IgD-negative memory B cell (primary cell): ENCODE measurements around the gene PDE2A. TPM values are rescaled to one million over a fixed set of nuclear protein-coding genes. Genes with fewer than 3 reads are reported as not detected.

Experiments
- H3K27ac Mint-ChIP-seq, 3 donors: one replicate each; pipeline ENCODE4 v1.8.0; 2020 to 2022; ENCODE audit warnings: mild to moderate bottlenecking in 3 of 3, mixed read lengths in 3 of 3, moderate library complexity in 1 of 3
- H3K27me3 Mint-ChIP-seq: one replicate; pipeline ENCODE4 v1.8.0; 2021; ENCODE audit warnings: mixed read lengths
- H3K36me3 Mint-ChIP-seq: one replicate; pipeline ENCODE4 v1.8.0; 2020; ENCODE audit warnings: mild to moderate bottlenecking, mixed read lengths
- H3K4me1 Mint-ChIP-seq, 3 donors: one replicate each; pipeline ENCODE4 v1.8.0; 2020 to 2022; ENCODE audit warnings: mixed read lengths in 3 of 3, mild to moderate bottlenecking in 1 of 3
- H3K4me3 Mint-ChIP-seq, 4 donors: one replicate each; pipeline ENCODE4 v1.8.0; 2020 to 2022; ENCODE audit warnings: mild to moderate bottlenecking in 4 of 4, mixed read lengths in 4 of 4, moderate library complexity in 3 of 4
- H3K9me3 Mint-ChIP-seq, 3 donors: one replicate each; pipeline ENCODE4 v1.8.0; 2020 to 2021; ENCODE audit warnings: mixed read lengths in 3 of 3, mild to moderate bottlenecking in 1 of 3
- polyA plus RNA-seq: library from polyadenylated mRNA; unstranded; fragments of 300-500 nt; fragmentation: Illumina TruSeq; gene quantifications from one replicate; pipeline ENCODE4 v1.2.3, GENCODE V29; 2021

The PDE2A gene
- polyA plus RNA-seq, 1 donor from 2014 or later: not detected

DNA sequence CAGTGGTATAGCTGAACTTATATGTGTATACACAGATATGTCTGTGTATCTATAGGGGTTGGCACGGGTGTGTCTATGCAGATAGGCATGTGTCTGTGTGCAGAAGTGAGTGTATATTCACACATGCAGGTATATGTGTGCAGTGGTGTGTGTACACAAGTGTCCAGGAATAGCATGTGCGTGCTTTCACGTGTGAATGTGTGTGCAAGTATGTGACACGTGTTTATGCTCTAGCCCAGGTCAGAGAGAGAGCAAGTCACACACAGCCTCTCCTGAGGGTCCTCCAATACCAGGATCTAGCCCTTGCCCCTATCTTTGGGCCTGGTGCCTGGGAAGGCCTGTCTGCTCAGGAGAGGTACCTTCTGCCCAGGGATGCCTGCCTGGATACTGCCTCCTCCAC lies 26.3 kb downstream of the PDE2A start:
- peaks cover 0 to 8% (median 1%) of the 10 kb centered on the region in 3 donors for H3K4me1 Mint-ChIP-seq
- H3K27ac Mint-ChIP-seq: no peak overlapping the region
- no peak overlapping the region for H3K4me3 Mint-ChIP-seq
- no peaks in the 10 kb centered on the region for H3K36me3 Mint-ChIP-seq
- H3K9me3 Mint-ChIP-seq: no peaks in the 10 kb centered on the region
- peaks cover 3% of the 10 kb centered on the region for H3K27me3 Mint-ChIP-seq

- Mint-ChIP-seq H3K36me3 (no peaks in the 10 kb centered on the region), H3K4me1 (peaks cover 0 to 10% (median 1%) of the 10 kb centered on the region in 3 donors), H3K27ac (no peak overlapping the region), H3K4me3 (no peak overlapping the region), H3K9me3 (no peaks in the 10 kb centered on the region), H3K27me3 (peaks cover 5% of the 10 kb centered on the region)
These were observed 27.8 kb downstream of the PDE2A start for GRCh38 chr11:72646472-72646871.

DNA sequence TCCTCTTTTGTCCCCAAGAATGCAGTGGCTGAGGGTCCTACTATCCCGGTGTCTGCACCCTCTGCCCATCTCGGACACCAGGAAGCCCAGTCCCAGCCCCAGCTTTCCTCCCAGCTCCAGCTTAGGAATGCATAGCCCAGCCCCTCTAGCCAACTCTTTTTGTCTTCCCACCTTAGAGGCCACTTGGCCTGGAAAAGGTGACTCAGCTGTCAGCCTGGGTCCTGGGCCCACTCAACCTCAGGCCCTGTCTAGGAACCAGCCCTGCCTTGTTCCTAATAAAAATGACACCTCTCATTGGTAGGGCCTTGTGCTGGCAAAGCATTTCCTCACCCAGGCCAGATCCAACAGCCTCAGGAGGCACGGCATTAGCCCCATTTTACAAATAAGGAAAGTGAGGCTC lies 28.2 kb downstream of the PDE2A start:
- H3K9me3 Mint-ChIP-seq: no peaks in the 10 kb centered on the region
- H3K27ac Mint-ChIP-seq: no peak overlapping the region
- no peaks in the 10 kb centered on the region for H3K36me3 Mint-ChIP-seq
- H3K4me1 Mint-ChIP-seq: peaks cover 0 to 10% (median 1%) of the 10 kb centered on the region in 3 donors
- peaks cover 5% of the 10 kb centered on the region for H3K27me3 Mint-ChIP-seq
- no peak overlapping the region for H3K4me3 Mint-ChIP-seq

DNA sequence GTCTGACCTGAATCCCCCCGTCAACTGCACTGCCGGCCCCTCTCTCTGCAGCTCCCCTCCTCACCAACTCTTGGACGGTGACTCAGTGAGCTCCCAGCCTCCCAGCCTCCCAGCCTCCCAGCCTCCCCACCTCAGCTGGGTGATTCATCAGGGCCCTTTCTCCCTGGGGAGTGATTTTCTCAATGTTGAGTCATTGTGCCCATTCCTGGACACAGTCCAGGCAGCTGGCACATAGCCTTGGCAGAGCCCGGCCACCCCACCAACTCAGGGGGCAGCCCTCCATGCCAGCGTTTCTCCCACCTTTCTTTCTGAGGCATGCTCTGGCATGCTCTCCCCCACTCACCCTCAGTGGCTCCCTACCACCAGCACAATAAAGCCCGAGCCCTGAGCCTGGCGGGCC lies 30.7 kb downstream of the PDE2A start:
- no peaks in the 10 kb centered on the region for H3K36me3 Mint-ChIP-seq
- H3K4me3 Mint-ChIP-seq: peak overlapping the region; percentile 17 to 75 (median 62)
- peaks cover 0 to 8% (median 1%) of the 10 kb centered on the region in 3 donors for H3K4me1 Mint-ChIP-seq
- H3K9me3 Mint-ChIP-seq: no peaks in the 10 kb centered on the region
- peaks cover 5% of the 10 kb centered on the region for H3K27me3 Mint-ChIP-seq
- no peak overlapping the region for H3K27ac Mint-ChIP-seq

- no peaks in the 10 kb centered on the region for H3K36me3 Mint-ChIP-seq
- peak overlapping the region; percentile 17 to 75 (median 67) for H3K4me3 Mint-ChIP-seq
- peaks cover 0 to 8% (median 1%) of the 10 kb centered on the region in 3 donors for H3K4me1 Mint-ChIP-seq
- no peak overlapping the region for H3K27ac Mint-ChIP-seq
- peaks cover 5% of the 10 kb centered on the region for H3K27me3 Mint-ChIP-seq
- H3K9me3 Mint-ChIP-seq: no peaks in the 10 kb centered on the region
These were observed 31.2 kb downstream of the PDE2A start for GRCh38 chr11:72642884-72643522.

- Mint-ChIP-seq H3K4me3 (peak overlapping the region in 3 of 4 donors; percentile 67 to 86 (median 75)), H3K27me3 (peaks cover 5% of the 10 kb centered on the region), H3K9me3 (no peaks in the 10 kb centered on the region), H3K36me3 (no peaks in the 10 kb centered on the region), H3K27ac (no peak overlapping the region), H3K4me1 (peaks cover 0 to 8% (median 1%) of the 10 kb centered on the region in 3 donors)
These were observed 32.0 kb downstream of the PDE2A start for GRCh38 chr11:72642043-72642883.

DNA sequence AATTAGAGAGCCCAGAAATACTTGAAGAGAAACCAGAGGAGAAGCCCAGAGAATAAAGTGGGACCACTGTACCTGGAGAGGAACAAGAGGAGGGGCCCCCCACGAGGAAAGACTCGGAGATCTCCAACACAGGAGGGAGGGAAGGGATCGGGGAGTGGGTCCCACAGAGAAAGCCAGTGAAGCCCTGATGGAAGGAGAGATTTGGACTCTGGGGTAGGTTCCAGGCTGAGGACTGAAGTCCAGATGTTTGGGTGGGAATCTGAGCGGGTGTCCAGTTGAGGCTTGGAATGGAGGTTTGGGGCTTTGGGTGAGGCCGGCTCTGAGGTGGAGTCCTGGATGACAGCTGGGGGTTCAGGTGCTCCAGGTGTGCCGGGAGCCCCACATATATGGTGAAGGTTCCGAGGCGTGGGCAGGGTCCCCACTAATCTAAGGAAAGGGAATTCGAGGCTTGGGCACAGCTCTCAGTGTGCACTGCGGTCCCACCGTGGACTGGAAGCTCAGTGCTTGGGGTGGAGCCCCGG lies 32.6 kb downstream of the PDE2A start:
- Mint-ChIP-seq H3K36me3 (no peaks in the 10 kb centered on the region), H3K4me1 (peaks cover 0 to 8% (median 1%) of the 10 kb centered on the region in 3 donors), H3K4me3 (no peak overlapping the region), H3K9me3 (no peaks in the 10 kb centered on the region), H3K27me3 (peaks cover 5% of the 10 kb centered on the region), H3K27ac (no peak overlapping the region)

DNA sequence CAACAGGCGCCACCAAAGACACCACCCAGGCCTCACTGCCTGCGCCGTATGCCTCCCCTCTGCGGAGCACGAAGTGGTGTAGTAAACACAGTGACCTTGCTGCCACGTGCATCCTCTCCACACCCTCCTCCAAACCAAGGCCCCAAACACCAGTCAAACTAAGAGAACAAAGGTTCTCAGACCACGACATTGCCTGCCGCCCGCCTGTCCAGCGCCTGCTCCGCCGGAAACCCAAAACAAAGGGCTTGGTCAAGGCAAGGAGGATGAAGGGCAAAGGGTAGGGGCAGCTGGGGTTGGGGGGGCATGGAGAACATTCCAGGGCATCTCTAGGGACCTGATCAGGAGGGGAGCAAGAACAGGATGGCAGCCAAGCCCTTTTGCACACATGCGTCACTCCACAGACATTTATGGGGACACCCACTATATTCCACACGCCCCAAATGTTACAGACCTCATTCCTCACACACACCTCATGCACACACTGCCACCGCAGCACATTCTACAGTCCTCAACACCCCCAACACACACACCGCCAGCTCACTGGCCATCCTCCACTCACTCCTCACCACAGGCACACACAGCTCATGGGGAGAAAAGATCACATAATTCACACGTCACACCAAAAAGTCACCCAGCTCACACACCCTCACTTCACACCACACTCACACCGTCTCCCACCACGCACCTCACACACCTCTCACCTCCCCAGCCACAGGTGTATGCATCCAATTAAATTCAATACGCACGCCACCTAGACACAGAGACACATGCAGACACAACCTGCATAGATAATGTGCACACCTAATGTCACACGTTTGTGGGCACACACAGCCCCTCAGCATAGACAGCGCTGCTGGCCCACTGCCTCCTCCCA lies 34.5 kb downstream of the PDE2A start:
- no peak overlapping the region for H3K4me3 Mint-ChIP-seq
- no peaks in the 10 kb centered on the region for H3K36me3 Mint-ChIP-seq
- H3K27ac Mint-ChIP-seq: no peak overlapping the region
- no peaks in the 10 kb centered on the region for H3K9me3 Mint-ChIP-seq
- peaks cover 0 to 8% (median 1%) of the 10 kb centered on the region in 3 donors for H3K4me1 Mint-ChIP-seq
- H3K27me3 Mint-ChIP-seq: peaks cover 5% of the 10 kb centered on the region

DNA sequence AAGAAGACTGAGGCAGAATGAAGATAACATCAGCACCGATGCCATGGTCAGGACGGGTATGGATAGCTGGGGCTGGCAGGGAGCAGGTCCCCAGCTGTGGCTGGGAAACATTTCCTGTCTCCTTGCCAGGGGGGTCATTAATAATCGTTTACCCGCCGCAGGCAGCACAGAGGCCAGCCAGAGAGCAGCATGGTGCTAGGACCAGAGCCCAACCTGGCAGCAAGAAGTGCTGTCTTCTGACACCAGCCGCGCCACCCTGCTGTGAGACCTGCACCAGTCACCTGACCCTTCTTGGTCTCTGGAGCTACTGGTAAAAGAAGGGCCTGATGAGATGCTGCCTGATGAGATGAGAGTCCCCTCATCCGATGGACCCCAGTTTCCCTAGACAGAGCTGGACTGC lies 36.3 kb downstream of the PDE2A start:
- Mint-ChIP-seq H3K27me3 (peaks cover 10% of the 10 kb centered on the region), H3K4me1 (peaks cover 0 to 2% (median 0%) of the 10 kb centered on the region in 3 donors), H3K4me3 (no peak overlapping the region), H3K36me3 (no peaks in the 10 kb centered on the region), H3K9me3 (no peaks in the 10 kb centered on the region), H3K27ac (no peak overlapping the region)

- H3K27ac Mint-ChIP-seq: no peak overlapping the region
- no peaks in the 10 kb centered on the region for H3K36me3 Mint-ChIP-seq
- H3K4me3 Mint-ChIP-seq: no peak overlapping the region
- no peaks in the 10 kb centered on the region for H3K9me3 Mint-ChIP-seq
- peaks cover 11% of the 10 kb centered on the region for H3K27me3 Mint-ChIP-seq
- H3K4me1 Mint-ChIP-seq: peaks cover 0 to 2% (median 0%) of the 10 kb centered on the region in 3 donors
These were observed 37.0 kb downstream of the PDE2A start for GRCh38 chr11:72637198-72637597.

- peaks cover 11% of the 10 kb centered on the region for H3K27me3 Mint-ChIP-seq
These were observed 37.8 kb downstream of the PDE2A start for GRCh38 chr11:72636376-72636775.

GRCh38 chr11:72635933-72636332 lies 38.3 kb downstream of the PDE2A start:
- Mint-ChIP-seq H3K27ac (no peak overlapping the region), H3K9me3 (no peaks in the 10 kb centered on the region), H3K4me1 (no peaks in the 10 kb centered on the region), H3K27me3 (peaks cover 11% of the 10 kb centered on the region), H3K4me3 (no peak overlapping the region), H3K36me3 (no peaks in the 10 kb centered on the region)

More at GRCh38 chr11:72636376-72636775, 37.8 kb downstream of the PDE2A start:
- no peaks in the 10 kb centered on the region for H3K9me3 Mint-ChIP-seq
- H3K4me3 Mint-ChIP-seq: peak overlapping the region in 1 of 4 donors; percentile 33
- no peaks in the 10 kb centered on the region for H3K36me3 Mint-ChIP-seq
- H3K4me1 Mint-ChIP-seq: no peaks in the 10 kb centered on the region
- no peak overlapping the region for H3K27ac Mint-ChIP-seq

DNA sequence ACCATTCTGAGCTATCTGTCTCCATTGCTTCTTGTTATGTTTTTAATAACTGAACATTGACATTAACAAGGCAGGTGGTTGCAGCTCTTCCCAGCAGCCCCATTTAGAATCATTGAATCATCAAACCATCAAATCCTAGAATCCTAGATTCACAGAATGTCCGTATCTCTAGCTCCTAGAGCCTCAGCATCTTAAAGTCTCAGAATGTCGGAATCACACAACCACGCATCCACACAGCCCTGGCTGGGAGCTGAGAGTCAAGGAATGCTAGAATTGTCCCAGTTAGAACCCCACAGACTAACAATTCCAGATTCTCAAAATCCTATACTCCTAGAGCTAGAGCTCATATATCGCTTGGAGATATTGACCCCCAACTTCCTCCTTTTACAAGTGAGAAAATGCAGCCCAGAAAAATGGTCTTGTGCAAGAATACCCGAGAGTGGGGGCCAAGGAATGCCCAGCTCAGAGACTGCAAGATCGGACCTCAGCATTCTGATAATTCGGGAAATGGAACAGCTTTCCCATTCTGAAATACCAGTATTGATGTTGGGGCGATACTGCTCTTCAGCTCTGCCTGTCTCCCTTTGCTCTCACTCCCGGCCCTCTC lies 38.8 kb downstream of the PDE2A start:
- Mint-ChIP-seq H3K9me3 (no peaks in the 10 kb centered on the region), H3K36me3 (no peaks in the 10 kb centered on the region), H3K27me3 (peaks cover 12% of the 10 kb centered on the region), H3K4me3 (no peak overlapping the region), H3K4me1 (no peaks in the 10 kb centered on the region), H3K27ac (no peak overlapping the region)

GRCh38 chr11:72634472-72635095 lies 39.6 kb downstream of the PDE2A start:
- Mint-ChIP-seq H3K27me3 (peaks cover 12% of the 10 kb centered on the region), H3K36me3 (no peaks in the 10 kb centered on the region), H3K4me3 (no peak overlapping the region), H3K9me3 (no peaks in the 10 kb centered on the region), H3K27ac (no peak overlapping the region), H3K4me1 (no peaks in the 10 kb centered on the region)
